ENCODE results near the gene MMRN1.

Gene MMRN1

GRCh38 chr4:89894649-89895550 lies at the start of gene MMRN1:
Gene MMRN1 (plus strand): TSS chr4:89894854. CDS start chr4:89894972, 118 bp downstream.
- DNase-seq = no peak

GRCh38 chr4:89847571-89848325 lies 46.9 kb upstream of the MMRN1 start:
- no peak for DNase-seq

DNA sequence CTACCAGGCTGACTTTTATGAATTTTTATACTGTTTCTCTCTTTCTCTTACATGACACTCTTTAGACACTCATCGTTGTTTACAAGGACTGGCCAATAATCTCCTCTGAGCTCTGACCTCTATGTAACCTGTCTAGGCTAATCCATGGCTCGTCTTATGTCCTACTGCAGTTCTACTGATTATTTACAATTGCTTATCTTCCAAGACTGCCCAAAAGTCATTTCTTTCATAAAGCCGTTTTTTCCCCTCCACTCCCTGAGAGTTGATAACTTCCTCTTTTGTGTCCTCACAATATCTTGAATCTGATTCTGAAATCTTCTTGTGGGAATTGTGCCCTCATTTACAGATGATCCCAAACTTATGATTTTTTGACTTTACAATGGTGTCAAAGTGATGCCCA lies 39.4 kb upstream of the MMRN1 start:
- no peak for DNase-seq

DNA sequence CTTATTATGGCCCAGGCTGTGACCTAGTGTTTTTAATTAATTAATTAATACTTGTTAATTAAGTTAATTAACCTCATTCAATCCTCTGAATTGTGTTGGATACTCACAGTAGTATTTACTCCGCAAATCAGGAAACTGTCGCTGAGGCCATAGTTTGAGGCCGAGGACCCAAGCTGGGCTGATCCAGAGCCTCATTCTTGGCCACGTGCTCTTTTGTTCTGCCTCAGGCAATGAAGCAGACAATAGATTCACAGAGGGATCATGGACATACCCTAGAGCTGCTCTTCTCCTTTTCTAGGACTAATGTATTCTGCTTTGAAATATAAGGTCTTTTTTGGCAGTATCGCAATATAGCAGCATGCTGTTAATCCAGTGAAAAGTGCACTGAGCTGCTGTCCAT lies 33.7 kb upstream of the MMRN1 start:
- no peak for DNase-seq

DNA sequence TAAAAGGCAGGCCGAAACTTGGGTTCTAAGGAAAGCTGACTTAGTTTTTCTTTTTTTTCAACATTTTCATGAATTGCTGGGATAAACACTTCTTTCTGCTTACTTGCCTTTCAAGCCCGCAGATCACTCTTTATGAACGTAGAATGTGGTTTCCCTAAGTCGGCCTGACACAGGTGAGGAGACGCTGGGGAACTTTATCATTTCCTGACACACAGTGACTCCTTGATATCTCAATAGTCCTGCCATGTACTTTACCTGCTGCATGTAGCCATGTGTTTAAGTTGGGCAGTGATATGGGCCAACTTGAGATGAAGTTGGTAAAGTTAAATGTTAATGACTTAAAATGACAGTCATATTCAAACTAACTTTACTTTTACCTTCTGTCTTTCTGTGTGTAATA lies 31.1 kb upstream of the MMRN1 start:
- no peak for DNase-seq

GRCh38 chr4:89868276-89868675 lies 26.4 kb upstream of the MMRN1 start:
- no peak for DNase-seq

DNA sequence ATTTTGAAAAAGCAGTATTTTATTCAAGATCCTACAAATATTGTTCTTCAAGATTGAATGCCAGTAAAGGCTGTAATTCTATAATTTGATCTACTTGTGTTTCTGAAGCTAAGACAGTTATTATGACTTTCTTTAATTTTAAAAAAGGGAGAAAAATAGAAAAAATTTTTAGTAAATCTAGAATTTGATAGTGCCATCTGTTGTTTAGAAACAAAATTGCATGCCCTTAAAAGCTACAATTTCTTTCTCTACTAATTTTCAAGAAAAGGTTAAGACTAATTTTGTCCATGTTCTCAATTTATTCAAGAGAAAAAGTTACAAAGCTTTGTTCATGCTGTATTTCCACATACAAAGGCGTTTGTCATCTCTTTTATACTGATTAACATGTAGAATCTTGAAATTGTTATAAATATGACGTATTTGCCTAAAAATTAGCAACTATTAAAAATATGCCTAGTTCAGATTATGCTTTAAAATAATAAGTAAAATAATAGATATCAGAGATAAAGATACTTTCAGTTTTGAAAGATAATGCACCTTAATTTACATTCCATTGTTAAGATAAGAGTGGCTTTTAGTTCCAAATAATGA lies 25.6 kb upstream of the MMRN1 start:
- no peak for DNase-seq

GRCh38 chr4:89871211-89871610 lies 23.4 kb upstream of the MMRN1 start:
- no peak for DNase-seq

DNA sequence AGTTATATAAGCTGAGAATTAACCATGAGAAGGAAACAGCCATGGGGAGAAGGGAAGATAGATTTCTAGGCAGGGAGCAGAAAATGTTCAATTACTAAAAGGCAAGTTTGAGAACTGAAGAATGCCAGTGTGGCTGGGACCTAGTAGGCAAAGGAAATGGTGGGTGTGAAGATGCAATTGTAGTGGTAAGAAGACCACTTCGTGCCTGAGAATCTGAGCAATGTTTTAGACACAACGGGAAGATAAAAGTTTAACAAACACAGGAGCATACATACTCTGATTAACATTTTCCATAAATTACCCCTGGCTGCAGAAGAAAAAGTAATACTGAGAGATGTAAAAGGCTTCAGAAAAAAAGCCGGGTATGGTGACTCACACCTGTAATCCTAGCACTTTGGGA lies 18.1 kb upstream of the MMRN1 start:
- DNase-seq = no peak

GRCh38 chr4:89878611-89879010 lies 16.0 kb upstream of the MMRN1 start:
- no peak for DNase-seq

GRCh38 chr4:89879215-89879614 lies 15.4 kb upstream of the MMRN1 start:
- DNase-seq = no peak

GRCh38 chr4:89889289-89889688 lies 5.4 kb upstream of the MMRN1 start:
- peak in 1 of 56 donors; percentile 0 for DNase-seq

- DNase-seq = no peak
These were observed 3.2 kb downstream of the MMRN1 start for GRCh38 chr4:89897867-89898266.

- no peak for DNase-seq
These were observed 3.7 kb downstream of the MMRN1 start for GRCh38 chr4:89898304-89898716.

DNA sequence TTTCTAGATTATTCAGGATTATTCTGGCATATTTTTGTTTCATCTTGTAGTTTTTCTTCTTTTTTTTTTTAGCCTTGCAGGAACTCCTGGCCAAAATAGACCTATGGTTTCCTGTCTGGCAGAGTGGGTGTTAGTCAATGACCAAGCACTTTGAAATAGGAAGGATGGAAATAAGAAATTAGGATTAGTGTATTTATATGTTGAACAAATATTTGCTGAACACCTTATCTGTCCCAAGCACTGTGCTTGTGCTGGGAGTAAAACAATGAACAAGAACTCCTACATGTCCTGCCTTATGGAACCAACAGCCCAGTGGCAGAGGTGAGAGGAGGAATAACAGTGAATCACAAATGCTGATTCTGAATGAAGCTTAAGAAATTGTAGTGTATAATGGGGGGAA lies 4.5 kb downstream of the MMRN1 start:
- no peak for DNase-seq

DNA sequence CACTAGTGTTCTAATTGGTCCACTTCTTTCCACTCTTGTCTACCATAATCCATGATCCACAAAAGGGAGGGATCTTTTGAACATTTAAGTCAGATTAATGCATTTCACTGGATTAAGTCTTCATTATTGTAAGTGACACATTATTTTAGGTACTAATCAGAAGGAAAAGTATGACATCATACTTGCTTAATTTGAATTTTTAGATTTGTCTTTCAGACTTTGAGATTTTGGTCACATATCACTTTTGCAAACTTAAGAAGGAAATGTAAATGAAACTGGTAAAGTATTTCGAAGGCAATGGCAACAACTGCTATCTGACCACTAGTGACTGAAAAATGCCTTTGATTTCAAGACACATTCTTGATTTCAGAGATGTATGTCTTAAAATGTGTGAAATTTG lies 5.2 kb downstream of the MMRN1 start:
- no peak for DNase-seq

GRCh38 chr4:89901808-89902431 lies 7.3 kb downstream of the MMRN1 start:
- DNase-seq = peak in 32 of 56 donors; percentile 1 to 76 (median 15)

DNA sequence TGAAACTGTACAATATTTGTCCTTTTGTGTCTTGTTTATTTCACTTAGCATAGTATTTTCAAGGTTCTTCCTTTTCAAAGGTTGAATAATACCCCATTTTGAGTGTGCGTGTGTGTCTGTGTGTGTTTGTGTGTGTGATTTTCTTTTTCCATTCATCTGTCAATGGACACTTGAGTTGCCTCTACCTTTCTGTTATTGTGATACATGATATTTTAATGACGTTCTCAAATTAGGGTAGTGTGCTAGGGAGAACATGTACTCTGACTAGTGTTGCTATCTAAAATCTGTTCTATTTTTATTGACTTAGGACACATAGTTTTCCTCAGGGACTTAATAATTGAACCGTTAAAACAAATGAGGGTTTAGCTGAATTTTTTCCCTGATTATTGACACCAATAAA lies 9.9 kb downstream of the MMRN1 start:
- DNase-seq = no peak

DNA sequence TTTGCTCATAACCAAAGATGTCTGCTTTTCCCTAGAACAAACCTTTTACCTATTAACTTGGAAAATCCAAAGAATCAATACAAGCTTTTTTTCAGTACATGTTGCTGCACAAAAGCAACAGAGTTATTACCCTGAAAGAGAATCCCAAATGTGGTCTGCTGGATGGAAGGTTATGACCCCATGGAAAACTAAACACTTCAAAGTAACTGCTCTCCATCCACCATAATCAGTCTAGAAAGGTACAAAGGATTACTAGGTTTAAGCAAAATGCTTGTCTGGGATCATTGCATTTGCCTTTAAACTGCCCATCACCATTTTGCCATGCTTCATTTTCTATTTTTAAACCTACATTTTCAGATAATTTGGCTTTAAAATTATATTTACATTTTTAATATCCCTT lies 11.7 kb downstream of the MMRN1 start:
- DNase-seq = no peak

DNA sequence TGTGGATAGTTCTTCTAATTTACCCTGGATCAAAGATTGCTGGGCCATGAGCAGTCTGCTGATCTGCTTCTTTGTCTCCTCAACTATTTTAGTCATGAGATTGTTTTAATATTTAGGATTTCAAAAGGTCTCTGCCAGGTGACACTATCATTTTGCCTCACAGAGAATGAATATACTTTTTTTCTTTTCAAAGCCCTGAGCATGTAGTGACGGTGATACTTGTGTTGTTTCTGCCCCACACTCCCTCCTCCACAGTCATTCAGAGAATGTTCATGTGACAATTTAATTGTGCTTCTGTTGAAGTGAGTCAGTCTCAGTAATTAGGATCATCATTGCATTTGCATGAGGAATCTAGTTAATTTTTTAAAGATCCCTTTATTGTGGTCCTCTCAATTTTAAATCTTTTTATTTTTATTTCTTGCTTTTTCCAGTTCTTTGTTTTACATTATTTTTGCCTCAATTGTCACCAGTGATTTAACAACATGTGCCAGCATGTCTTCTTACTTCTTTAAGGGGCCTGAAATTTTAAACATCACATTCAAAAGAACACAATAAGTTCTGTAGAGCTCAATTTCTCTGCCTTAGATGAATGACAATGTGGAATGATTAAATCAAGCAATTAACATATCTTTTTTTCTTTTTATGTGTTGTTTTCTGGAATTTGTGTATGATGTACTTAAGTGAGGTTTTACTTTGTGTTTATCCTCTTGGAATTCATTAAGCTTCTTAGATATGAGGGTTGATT lies 12.3 kb downstream of the MMRN1 start:
- DNase-seq = no peak

DNA sequence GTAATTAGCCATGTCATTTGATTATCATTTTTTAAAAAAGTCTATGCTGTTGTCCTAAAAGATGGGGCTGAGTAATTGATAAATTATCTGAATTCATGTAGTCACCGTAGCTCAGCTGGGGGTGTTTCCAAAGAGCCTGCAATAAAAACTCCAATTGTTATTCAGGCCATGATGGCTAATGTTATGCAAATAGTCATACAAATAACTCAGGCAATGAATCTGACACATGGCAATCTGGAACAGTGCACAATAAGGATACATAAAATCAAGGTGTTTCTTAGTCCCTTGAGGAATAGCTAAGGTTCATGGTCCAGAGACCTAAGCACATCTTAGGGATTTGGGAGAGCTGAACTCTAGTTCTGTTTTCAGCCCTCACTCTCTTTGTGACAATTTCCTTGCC lies 15.2 kb downstream of the MMRN1 start:
- DNase-seq = no peak

All from amygdala (tissue), 56 donors.